IMR-90 (cell line): ENCODE results near the gene SPTB.

ENCODE experiments used
- CEBPB ChIP-seq: IDR thresholded peaks from 2 replicates; pipeline ENCODE4 v1.6.1; 2012; ENCODE audit warnings: low read depth, low read length, improper control_type of control experiment
- CHD1 ChIP-seq: IDR thresholded peaks from 2 replicates; pipeline ENCODE4 v1.6.1; 2012; ENCODE audit warnings: low read depth, low read length, improper control_type of control experiment
- FOS ChIP-seq: fragments of 150-350 bp; IDR thresholded peaks from 2 replicates; pipeline ENCODE4 v1.6.1; 2016; ENCODE audit warnings: low read depth, low read length
- MAFK ChIP-seq: IDR thresholded peaks from 2 replicates; pipeline ENCODE4 v1.6.1; 2012; ENCODE audit warnings: low read depth, low read length, improper control_type of control experiment
- MXI1 ChIP-seq: IDR thresholded peaks from 2 replicates; pipeline ENCODE4 v1.6.1; 2012; ENCODE audit warnings: low read depth, mild to moderate bottlenecking, low read length, moderate library complexity, borderline replicate concordance
- NFE2L2 ChIP-seq: fragments of 150-350 bp; IDR thresholded peaks from 2 replicates; pipeline ENCODE4 v1.6.1; 2016; ENCODE audit warnings: low read depth, mild to moderate bottlenecking, low read length
- POLR2A ChIP-seq: IDR thresholded peaks from 2 replicates; pipeline ENCODE4 v1.6.1; 2012; ENCODE audit warnings: mild to moderate bottlenecking, low read depth, low read length
- RAD21 ChIP-seq: IDR thresholded peaks from 2 replicates; pipeline ENCODE4 v1.6.1; 2012; ENCODE audit warnings: low read length, improper control_type of control experiment
- SMC3 ChIP-seq: fragments of 150-350 bp; IDR thresholded peaks from 2 replicates; pipeline ENCODE4 v1.6.1; 2016; ENCODE audit warnings: low read depth, mild to moderate bottlenecking, antibody characterized with exemption, low read length, moderate library complexity
- TF ChIP-seq, protein P1 (sequence below): fragments of 150-350 bp; IDR thresholded peaks from 2 replicates; pipeline ENCODE4 v1.6.1; 2016; ENCODE audit warnings: low read depth, mild to moderate bottlenecking, low read length, moderate library complexity, borderline replicate concordance
- TF ChIP-seq, protein P2 (sequence below): conservative IDR thresholded peaks from 2 replicates; pipeline ENCODE4 v1.5.1; 2012; ENCODE audit warnings: mild to moderate bottlenecking, low read depth, low read length, improper control_type of control experiment
- TF ChIP-seq, protein P3 (sequence below): fragments of 150-350 bp; IDR thresholded peaks from 2 replicates; pipeline ENCODE4 v1.6.1; 2017; ENCODE audit warnings: mild to moderate bottlenecking, antibody characterized with exemption, low read length, low read depth

DNA sequence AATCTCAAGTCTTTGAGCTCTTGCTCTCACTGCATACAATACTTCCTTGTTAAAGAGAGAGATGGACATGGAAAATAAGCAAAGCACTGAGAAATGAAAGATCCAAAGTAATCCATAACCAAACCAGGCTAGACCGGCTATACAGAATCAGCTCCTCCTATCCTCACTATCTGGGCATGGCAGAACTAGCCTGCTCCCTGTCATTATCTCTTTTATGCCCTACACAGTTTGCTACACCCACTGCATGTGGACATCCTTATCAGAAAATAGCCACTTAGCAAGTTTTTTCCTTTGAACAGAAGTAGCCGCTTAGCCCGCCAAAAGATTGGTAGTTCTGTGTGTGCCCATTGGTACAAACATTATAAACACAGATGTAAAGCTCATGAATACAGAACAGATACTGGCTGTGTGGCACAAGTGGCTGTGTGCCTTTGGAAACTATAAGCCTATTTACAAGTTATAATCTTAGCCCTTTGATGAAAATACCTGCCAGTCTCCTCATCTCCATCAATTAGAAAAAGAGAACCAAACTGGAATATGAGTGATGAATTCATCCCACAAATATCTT, 34.7 kb downstream of the SPTB start:
- TF ChIP-seq POLR2A: no peak
- no peak for TF ChIP-seq CEBPB
- no peak for TF ChIP-seq SMC3
- TF ChIP-seq, protein P1, sequence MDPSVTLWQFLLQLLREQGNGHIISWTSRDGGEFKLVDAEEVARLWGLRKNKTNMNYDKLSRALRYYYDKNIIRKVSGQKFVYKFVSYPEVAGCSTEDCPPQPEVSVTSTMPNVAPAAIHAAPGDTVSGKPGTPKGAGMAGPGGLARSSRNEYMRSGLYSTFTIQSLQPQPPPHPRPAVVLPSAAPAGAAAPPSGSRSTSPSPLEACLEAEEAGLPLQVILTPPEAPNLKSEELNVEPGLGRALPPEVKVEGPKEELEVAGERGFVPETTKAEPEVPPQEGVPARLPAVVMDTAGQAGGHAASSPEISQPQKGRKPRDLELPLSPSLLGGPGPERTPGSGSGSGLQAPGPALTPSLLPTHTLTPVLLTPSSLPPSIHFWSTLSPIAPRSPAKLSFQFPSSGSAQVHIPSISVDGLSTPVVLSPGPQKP: no peak
- no peak for TF ChIP-seq CHD1
- TF ChIP-seq, protein P2, sequence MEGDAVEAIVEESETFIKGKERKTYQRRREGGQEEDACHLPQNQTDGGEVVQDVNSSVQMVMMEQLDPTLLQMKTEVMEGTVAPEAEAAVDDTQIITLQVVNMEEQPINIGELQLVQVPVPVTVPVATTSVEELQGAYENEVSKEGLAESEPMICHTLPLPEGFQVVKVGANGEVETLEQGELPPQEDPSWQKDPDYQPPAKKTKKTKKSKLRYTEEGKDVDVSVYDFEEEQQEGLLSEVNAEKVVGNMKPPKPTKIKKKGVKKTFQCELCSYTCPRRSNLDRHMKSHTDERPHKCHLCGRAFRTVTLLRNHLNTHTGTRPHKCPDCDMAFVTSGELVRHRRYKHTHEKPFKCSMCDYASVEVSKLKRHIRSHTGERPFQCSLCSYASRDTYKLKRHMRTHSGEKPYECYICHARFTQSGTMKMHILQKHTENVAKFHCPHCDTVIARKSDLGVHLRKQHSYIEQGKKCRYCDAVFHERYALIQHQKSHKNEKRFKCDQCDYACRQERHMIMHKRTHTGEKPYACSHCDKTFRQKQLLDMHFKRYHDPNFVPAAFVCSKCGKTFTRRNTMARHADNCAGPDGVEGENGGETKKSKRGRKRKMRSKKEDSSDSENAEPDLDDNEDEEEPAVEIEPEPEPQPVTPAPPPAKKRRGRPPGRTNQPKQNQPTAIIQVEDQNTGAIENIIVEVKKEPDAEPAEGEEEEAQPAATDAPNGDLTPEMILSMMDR: no peak
- TF ChIP-seq, protein P3, sequence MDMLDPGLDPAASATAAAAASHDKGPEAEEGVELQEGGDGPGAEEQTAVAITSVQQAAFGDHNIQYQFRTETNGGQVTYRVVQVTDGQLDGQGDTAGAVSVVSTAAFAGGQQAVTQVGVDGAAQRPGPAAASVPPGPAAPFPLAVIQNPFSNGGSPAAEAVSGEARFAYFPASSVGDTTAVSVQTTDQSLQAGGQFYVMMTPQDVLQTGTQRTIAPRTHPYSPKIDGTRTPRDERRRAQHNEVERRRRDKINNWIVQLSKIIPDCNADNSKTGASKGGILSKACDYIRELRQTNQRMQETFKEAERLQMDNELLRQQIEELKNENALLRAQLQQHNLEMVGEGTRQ: no peak
- no peak for TF ChIP-seq MAFK
- no peak for TF ChIP-seq NFE2L2
- no peak for TF ChIP-seq RAD21
- TF ChIP-seq FOS: no peak
- TF ChIP-seq MXI1: no peak
